AG04449 (cell line): Measurements from ENCODE around the gene TLN1.
A peak's percentile ranks its signal among the peaks of the same experiment; 100 is the strongest.

Experiments
- CTCF ChIA-PET: fragments of 350-600 bp; formaldehyde crosslinking; extraction: SDS; loops from one replicate; lab custom pipeline; 2021; ENCODE audit warnings: antibody characterized with exemption; lab: Yijun Ruan, JAX
- POLR2A ChIA-PET: fragments of 400-600, 350-600 bp; formaldehyde crosslinking; extraction: SDS; loops from one replicate; lab custom pipeline; 2020; ENCODE audit warnings: antibody characterized with exemption, inconsistent platforms; lab: Yijun Ruan, JAX
- DNase-seq: peaks from one replicate; pipeline ENCODE4 v3.0.0-alpha.2; 2010; ENCODE audit warnings: low read depth, low spot score
- H3K4me3 ChIP-seq: 2 replicates; pipeline ENCODE4 v1.5.1; 2011; ENCODE audit warnings: low read depth, mild to moderate bottlenecking, control low read depth, low read length
- CTCF ChIP-seq: IDR thresholded peaks from one replicate; pipeline ENCODE4 v1.5.1; 2011; ENCODE audit warnings: mild to moderate bottlenecking, moderate library complexity, low read length, control low read depth, inconsistent platforms; ENCODE audit not compliant: insufficient read depth; ENCODE audit errors: missing control alignments

TLN1 gene

GRCh38 chr9:35683323-35683722 is 48.7 kb downstream of the TLN1 start:
- no peak for TF ChIP-seq CTCF
- DNase-seq = no peak
- POLR2A ChIA-PET = interaction anchor here (0.6 to 15.8 kb wide), 8 partner anchors 9 to 235 kb away, joined by 3 to 325 read pairs (median 4); partner anchors contain the start of genes CA9, CCDC107, CREB3 and RMRP
- CTCF ChIA-PET = interaction anchor here (1.0 to 5.2 kb wide), 8 partner anchors 8 to 48 kb away, joined by 3 to 35 read pairs (median 4); partner anchors contain the start of genes ARHGEF39, CA9 and TLN1
- 0 out of 2 replicates have a peak overlapping the region, but pooled peaks have one; percentile 2 for H3K4me3 ChIP-seq

GRCh38 chr9:35682520-35683315 is 49.3 kb downstream of the TLN1 start:
- ChIA-PET CTCF (interaction anchor here (1.1 to 5.2 kb wide), 6 partner anchors 9 to 49 kb away, joined by 3 to 35 read pairs (median 4); partner anchors contain the start of genes ARHGEF39, CA9 and TLN1), POLR2A (interaction anchor here (0.6 to 15.8 kb wide), 10 partner anchors 7 to 234 kb away, joined by 3 to 325 read pairs (median 4); partner anchors contain the start of genes CA9, CCDC107, CREB3 and RMRP)
- no peak for TF ChIP-seq CTCF
- peak overlapping the region; percentile 8; the same call in 1 of the 2 replicates for H3K4me3 ChIP-seq
- DNase-seq = no peak

GRCh38 chr9:35682051-35682450 is 49.9 kb downstream of the TLN1 start:
- no peak overlapping the region for H3K4me3 ChIP-seq
- ChIA-PET CTCF (interaction anchor here (2.7 to 5.2 kb wide), 2 partner anchors 14 to 19 kb away, joined by 10 to 35 read pairs; partner anchors contain the start of gene ARHGEF39), POLR2A (interaction anchor here (0.7 to 5.3 kb wide), 2 partner anchors 8 to 50 kb away, joined by 3 to 68 read pairs; partner anchors contain the start of genes TLN1 and TPM2)
- DNase-seq = no peak
- TF ChIP-seq CTCF = no peak

GRCh38 chr9:35681341-35682002 is 50.5 kb downstream of the TLN1 start:
- no peak for DNase-seq
- ChIA-PET POLR2A (interaction anchor here (1.5 to 5.3 kb wide), 4 partner anchors 8 to 72 kb away, joined by 4 to 68 read pairs (median 10); partner anchors contain the start of gene TPM2), CTCF (no interaction called here)
- no peak overlapping the region for H3K4me3 ChIP-seq
- TF ChIP-seq CTCF = no peak

GRCh38 chr9:35680331-35681105 is 51.5 kb downstream of the TLN1 start:
- CTCF ChIA-PET = interaction anchor here (1.3 to 1.7 kb wide), 3 partner anchors 15 to 19 kb away, joined by 5 to 6 read pairs (median 5); partner anchors contain the start of gene ARHGEF39
- TF ChIP-seq CTCF = no peak
- DNase-seq = no peak
- POLR2A ChIA-PET = interaction anchor here (0.6 to 5.3 kb wide), 12 partner anchors 9 to 191 kb away, joined by 3 to 68 read pairs (median 4); partner anchors contain the start of genes ARHGEF39, CCDC107, CREB3 and RUSC2
- H3K4me3 ChIP-seq = no peak overlapping the region
